Mucosa of stomach (tissue), 1 donor: ENCODE data around the gene FSIP2.

Experiments
- H3K27me3 ChIP-seq: one replicate; pipeline ENCODE4 v1.7.0; 2013; ENCODE audit warnings: mild to moderate bottlenecking, low read length; ENCODE audit not compliant: control insufficient read depth, insufficient read depth
- H3K36me3 ChIP-seq: one replicate; pipeline ENCODE4 v1.7.0; 2013; ENCODE audit warnings: low read length; ENCODE audit not compliant: control insufficient read depth, insufficient read depth
- H3K4me1 ChIP-seq: one replicate; pipeline ENCODE4 v1.7.0; 2013; ENCODE audit warnings: mild to moderate bottlenecking, low read length; ENCODE audit not compliant: control insufficient read depth, insufficient read depth
- H3K4me3 ChIP-seq: one replicate; pipeline ENCODE4 v1.7.0; 2013; ENCODE audit warnings: low read length
- H3K9ac ChIP-seq: one replicate; pipeline ENCODE4 v1.7.0; 2013; ENCODE audit warnings: mild to moderate bottlenecking, low read length, moderate library complexity
- H3K9me3 ChIP-seq: one replicate; pipeline ENCODE4 v1.7.0; 2013; ENCODE audit warnings: mild to moderate bottlenecking, low read length, moderate library complexity; ENCODE audit not compliant: control insufficient read depth
- donor health status: Pancreatic carcinoma.

The FSIP2 gene

DNA sequence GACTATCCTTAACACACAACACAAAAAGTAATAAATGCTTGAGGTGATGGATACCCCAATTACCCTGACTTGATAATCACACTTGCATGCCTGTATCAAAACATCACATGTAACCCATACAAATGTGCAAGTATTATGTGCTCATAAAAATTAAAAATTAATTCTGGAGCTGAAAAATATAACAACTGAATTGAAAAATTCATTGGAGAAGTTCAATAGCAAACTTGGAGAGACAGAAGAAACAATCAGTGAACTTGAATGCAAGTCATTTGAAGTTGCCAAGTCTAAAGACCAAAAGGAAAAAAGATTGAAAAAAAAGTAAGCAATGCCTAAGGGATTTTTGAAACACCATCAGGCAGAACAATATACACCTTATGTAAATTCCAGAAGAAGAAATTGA lies 79.4 kb downstream of the FSIP2 start:
- no peaks in the 10 kb centered on the region for H3K9me3 ChIP-seq
- no peak overlapping the region for H3K4me3 ChIP-seq
- H3K36me3 ChIP-seq, result no peaks in the 10 kb centered on the region
- no peak overlapping the region for H3K9ac ChIP-seq
- no peaks in the 10 kb centered on the region for H3K27me3 ChIP-seq
- H3K4me1 ChIP-seq, result peaks cover 6% of the 10 kb centered on the region

DNA sequence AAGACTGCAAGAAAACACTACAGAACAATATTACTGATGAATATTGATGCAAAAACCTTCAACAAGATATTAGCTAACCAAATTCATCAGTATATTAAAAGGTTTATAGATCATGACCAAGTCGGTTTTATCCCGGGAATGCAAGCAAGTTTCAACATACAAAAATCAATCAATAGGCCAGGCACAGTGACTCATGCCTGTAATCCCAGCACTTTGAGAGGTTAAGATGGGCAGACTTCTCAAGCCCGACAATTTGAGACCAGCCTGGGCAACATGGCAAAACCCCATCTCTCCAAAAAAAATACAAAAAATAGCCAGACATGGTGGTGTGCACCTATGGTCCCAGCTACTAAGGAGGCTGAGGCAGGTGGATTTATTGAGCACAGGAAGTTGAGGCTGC lies 82.9 kb downstream of the FSIP2 start:
- Histone ChIP-seq H3K4me1 (no peaks in the 10 kb centered on the region), H3K9me3 (no peaks in the 10 kb centered on the region), H3K27me3 (no peaks in the 10 kb centered on the region), H3K36me3 (no peaks in the 10 kb centered on the region), H3K4me3 (no peak overlapping the region), H3K9ac (no peak overlapping the region)

DNA sequence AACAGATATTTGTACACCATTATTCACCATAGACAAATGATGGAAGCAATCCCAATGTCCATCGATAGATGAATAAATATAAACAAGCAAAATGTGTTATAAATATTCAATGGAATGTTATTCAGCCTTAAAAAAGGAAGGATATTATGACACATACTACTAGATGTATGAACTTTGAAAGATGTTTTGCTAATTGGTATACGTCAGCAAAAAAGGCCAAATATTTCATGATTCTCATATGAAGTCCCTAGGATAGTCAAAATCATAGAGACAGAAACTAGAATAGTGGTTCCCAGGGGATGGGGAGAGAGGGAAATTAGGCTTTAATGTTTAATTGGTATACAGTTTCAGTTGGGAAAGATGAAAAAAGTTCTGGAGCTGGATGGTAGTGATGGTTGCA lies 85.2 kb downstream of the FSIP2 start:
- Histone ChIP-seq H3K36me3 (no peaks in the 10 kb centered on the region), H3K9ac (no peak overlapping the region), H3K9me3 (no peaks in the 10 kb centered on the region), H3K4me3 (no peak overlapping the region), H3K4me1 (no peaks in the 10 kb centered on the region), H3K27me3 (no peaks in the 10 kb centered on the region)

DNA sequence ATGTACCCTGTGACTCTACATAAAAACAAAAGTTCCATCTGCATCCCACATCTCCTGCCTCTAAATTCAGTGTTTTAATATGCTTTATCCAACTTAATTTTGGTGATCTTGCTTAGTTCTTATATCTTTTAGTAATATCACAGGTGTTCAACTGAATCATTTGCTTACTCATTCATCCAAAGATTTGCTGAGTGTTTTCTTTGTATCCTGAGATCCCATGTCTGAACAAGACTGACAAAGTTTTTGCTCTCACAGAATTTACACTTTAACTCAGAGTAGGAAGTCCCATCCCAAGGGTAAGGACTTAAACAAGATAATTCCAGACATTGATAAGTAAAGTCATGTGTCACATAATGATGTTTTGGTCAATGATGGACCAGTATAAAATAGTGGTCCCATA lies 87.0 kb downstream of the FSIP2 start:
- Histone ChIP-seq H3K9me3 (no peaks in the 10 kb centered on the region), H3K27me3 (no peaks in the 10 kb centered on the region), H3K36me3 (no peaks in the 10 kb centered on the region), H3K4me3 (no peak overlapping the region), H3K9ac (no peak overlapping the region), H3K4me1 (no peaks in the 10 kb centered on the region)

DNA sequence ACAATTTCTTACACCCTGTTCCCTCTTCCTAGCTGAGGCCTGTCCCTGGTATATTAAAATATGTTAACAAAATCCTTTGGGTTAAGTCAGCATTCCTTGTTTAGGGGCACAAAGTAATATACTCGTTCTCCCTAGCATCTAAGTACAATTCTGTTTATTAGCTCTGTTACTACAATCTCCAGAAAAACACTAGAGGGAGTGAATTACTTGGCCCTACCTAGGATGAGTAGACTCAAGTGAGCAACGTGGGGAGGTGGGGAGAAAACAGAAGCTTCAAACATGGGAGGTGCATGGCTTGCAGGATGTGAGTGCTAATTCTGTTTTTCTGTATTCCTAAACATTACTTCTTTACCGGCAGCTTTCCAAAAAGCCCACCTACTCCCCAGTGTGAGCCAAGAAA lies 89.7 kb downstream of the FSIP2 start:
- Histone ChIP-seq H3K9me3 (no peaks in the 10 kb centered on the region), H3K4me3 (no peak overlapping the region), H3K4me1 (no peaks in the 10 kb centered on the region), H3K9ac (no peak overlapping the region), H3K36me3 (no peaks in the 10 kb centered on the region), H3K27me3 (no peaks in the 10 kb centered on the region)

DNA sequence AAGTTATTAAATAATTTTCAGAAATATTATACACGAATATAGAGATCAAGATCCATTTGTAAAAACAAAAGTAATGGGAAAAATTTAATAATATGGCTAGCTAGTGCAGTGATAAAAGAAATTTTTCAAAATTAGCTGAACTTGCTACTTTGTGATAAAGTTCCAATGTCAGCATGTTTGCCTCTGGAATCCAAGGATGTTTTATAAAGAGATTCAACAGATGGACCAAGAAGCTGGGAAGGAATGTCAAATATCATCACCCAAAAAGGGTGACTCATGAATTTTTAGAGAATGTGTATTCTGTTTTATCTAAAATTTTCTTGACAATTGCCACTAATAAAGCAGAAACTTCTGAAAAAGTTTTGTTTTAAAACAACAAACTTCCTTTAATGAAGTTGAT lies 95.3 kb downstream of the FSIP2 start:
- Histone ChIP-seq H3K4me1 (no peaks in the 10 kb centered on the region), H3K27me3 (no peaks in the 10 kb centered on the region), H3K4me3 (no peak overlapping the region), H3K9me3 (no peaks in the 10 kb centered on the region), H3K36me3 (no peaks in the 10 kb centered on the region), H3K9ac (no peak overlapping the region)

DNA sequence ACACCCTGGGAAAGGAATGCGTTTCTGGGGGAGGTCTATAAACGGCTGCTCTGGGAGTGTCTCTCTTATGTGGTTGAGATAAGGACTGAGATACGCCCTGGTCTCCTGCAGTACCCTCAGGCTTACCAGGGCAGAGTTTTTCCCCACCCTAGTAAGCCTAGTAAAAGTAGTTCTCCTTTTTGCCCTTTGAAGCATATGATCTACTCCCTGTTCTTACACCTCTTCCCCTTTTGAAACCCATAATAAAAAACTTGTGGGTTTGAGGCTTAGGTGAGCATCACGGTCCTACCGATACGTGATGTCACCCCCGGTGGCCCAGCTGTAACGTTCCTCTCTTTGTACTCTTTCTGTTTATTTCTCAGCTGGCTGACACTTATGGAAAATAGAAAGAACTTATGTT lies 97.4 kb downstream of the FSIP2 start:
- Histone ChIP-seq H3K27me3 (no peaks in the 10 kb centered on the region), H3K9ac (no peak overlapping the region), H3K4me1 (no peaks in the 10 kb centered on the region), H3K9me3 (no peaks in the 10 kb centered on the region), H3K4me3 (no peak overlapping the region), H3K36me3 (no peaks in the 10 kb centered on the region)

DNA sequence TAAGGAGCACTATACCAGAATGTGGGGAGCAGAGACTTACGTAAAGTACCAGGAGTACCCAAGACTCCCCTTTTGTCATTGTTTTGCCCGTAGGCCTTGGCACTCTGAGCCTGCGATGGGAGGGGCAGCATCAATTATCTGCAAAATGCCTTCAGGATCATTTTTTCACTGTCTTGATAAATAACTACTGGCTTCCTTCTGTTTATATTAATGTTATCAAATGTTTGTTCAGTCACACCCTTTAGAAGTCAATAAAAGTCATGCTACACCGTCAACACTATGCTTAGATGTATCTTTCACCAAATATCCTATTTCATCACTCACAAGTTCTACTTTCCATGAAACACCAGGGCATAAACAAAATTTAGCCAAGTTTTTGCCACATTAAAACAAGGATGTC lies 116.3 kb downstream of the FSIP2 start:
- H3K9ac ChIP-seq, result no peak overlapping the region
- no peaks in the 10 kb centered on the region for H3K4me1 ChIP-seq
- H3K36me3 ChIP-seq, result no peaks in the 10 kb centered on the region
- no peaks in the 10 kb centered on the region for H3K27me3 ChIP-seq
- H3K9me3 ChIP-seq, result no peaks in the 10 kb centered on the region
- no peak overlapping the region for H3K4me3 ChIP-seq

DNA sequence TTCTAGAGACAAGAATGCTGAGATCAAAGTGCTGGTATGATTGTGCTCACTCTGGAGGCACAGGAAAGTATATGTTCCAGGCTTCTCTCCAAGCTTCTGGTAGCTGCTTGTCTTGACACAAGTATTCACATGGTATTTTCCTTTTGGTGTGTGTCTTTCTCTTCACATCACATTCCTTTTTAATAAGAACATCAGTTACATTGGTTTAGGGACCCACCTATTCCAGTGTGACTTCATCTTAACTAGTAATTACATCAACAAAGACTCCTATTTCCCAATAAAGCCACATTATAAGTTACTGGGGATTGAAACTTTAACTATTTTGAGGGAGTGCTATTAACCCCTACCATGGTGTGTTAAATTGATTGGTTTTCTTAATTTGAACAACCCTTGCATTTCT lies 119.1 kb downstream of the FSIP2 start:
- Histone ChIP-seq H3K9me3 (no peaks in the 10 kb centered on the region), H3K4me1 (no peaks in the 10 kb centered on the region), H3K9ac (no peak overlapping the region), H3K27me3 (no peaks in the 10 kb centered on the region), H3K4me3 (no peak overlapping the region), H3K36me3 (no peaks in the 10 kb centered on the region)

DNA sequence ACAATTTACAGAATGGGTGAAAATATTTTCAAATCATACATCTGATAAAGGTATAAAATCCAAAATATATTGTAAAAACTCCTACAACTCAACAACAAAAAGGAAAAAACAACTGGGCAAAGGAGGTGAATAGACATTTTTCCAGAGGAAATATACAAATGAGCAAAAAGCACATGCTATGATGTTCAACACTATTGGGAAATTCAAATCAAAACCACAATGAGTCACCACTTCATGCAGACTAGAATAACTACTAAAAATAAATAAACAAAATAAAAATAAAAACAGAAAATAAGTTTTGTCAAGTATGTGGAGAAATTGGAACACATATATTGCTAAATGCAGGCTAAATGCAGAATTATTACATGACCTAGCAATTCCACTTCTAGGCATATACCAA lies 120.9 kb downstream of the FSIP2 start:
- no peaks in the 10 kb centered on the region for H3K27me3 ChIP-seq
- H3K36me3 ChIP-seq, result no peaks in the 10 kb centered on the region
- no peaks in the 10 kb centered on the region for H3K9me3 ChIP-seq
- H3K4me1 ChIP-seq, result no peaks in the 10 kb centered on the region
- H3K4me3 ChIP-seq, result no peak overlapping the region
- H3K9ac ChIP-seq, result no peak overlapping the region

DNA sequence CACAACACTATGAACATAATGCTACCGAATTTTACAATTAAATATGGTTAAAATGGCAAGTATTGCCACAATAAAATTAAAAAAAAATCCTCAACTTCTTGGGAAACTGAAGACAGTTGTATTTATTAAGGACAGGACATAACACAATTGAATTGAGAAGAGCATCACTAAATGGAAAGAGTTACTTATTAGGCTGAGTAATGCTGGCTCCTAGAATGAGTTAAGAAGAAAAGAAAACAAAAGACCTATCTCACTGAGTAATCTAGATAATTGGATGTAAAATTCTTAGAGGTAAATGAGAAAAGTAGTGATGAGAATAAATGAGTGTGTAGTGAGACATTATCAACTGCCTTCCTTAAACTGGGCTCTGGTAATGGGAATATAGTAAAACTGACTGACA lies 121.7 kb downstream of the FSIP2 start:
- Histone ChIP-seq H3K9me3 (no peaks in the 10 kb centered on the region), H3K9ac (no peak overlapping the region), H3K36me3 (no peaks in the 10 kb centered on the region), H3K27me3 (no peaks in the 10 kb centered on the region), H3K4me3 (no peak overlapping the region), H3K4me1 (no peaks in the 10 kb centered on the region)

DNA sequence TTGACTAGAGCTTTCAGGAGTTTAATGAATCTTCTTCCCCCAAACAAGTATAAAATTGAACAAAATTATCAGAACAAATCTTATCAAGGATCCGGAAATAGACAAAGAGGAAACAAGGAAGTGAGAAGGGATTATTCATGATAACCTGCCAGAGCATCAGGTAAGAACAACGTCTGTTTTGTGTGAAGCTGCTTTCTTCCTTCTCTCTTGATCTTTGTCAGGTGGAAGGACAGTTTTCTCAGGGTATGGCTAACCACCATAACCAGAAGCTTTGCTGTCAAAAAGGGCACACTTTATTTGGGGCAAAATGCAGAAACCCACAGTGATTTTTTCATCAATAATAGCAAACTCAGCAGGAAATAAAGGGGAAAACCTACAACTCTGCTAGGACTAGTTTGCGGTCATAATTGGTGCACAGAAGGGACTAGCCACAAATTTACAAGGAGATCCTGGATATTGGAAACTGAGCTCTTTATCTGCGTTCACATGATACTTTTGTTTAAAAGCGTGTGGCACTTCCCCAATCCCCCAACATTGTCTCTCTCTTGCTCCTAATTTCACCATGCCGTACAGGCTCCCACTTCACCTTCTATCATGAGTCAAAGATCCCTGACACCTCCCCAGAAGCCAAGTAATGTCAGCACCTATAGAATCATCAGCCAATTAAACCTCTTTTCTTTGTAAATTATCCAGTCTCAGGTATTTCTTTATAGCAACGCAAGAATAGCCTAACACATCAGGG lies 124.2 kb downstream of the FSIP2 start:
- Histone ChIP-seq H3K36me3 (no peaks in the 10 kb centered on the region), H3K9me3 (no peaks in the 10 kb centered on the region), H3K9ac (no peak overlapping the region), H3K4me1 (no peaks in the 10 kb centered on the region), H3K4me3 (no peak overlapping the region), H3K27me3 (no peaks in the 10 kb centered on the region)
